GM18519 (cell line): ENCODE measurements around the gene SCFD2.

Source experiments
- ATAC-seq: cut with Tn5 transposase; IDR thresholded peaks from one replicate; pipeline ENCODE4 v1.9.1; 2021; ENCODE audit warnings: mild to moderate bottlenecking, moderate library complexity; ENCODE audit not compliant: unreplicated experiment, low FRiP score

SCFD2 gene

GRCh38 chr4:52976523-52977230 is 389.2 kb downstream of the SCFD2 start:
- no peak for ATAC-seq

DNA sequence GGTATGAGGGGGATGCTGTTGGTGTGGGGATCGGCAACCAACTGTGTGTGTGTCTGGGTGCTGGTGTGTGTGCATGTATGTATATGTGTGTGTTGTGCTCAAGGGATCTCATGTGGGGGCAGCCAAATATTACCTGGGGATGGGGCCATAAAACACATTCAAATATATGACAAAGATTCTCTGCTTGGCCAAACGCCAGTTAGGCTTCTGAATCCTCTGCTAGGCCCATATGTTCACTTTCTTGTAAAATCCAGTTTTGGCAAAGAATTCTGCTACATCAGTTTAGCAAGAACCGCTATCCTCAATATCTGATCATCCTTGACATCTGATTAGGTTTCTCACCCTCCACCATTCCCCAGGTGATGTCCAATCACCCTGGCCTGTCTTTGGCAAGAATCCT is 397.2 kb downstream of the SCFD2 start:
- ATAC-seq, result no peak

DNA sequence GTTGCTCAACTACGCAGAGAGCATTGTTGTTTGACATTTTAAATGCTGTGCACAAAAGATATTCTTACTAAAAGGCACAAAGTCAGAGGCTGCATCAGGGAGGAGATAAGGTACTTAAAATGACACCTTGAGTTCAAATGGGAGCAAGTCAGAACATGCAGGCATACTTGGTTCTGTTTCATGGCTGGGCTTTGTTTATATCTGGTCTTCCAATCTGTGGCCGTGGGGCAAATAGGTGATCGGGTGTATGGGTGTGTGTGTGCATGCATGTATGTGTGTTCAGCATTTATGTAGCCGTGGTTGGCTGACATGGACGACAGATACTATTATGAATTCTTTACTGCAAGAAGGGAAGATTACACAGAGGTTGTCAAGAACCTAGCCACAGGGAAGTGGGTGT is 397.6 kb downstream of the SCFD2 start:
- no peak for ATAC-seq

- no peak for ATAC-seq
Measured at GRCh38 chr4:52966781-52967180, 399.1 kb downstream of the SCFD2 start.

GRCh38 chr4:52966172-52966571 is 399.7 kb downstream of the SCFD2 start:
- no peak for ATAC-seq

- no peak for ATAC-seq
Measured at GRCh38 chr4:52964561-52965101, 401.2 kb downstream of the SCFD2 start.

DNA sequence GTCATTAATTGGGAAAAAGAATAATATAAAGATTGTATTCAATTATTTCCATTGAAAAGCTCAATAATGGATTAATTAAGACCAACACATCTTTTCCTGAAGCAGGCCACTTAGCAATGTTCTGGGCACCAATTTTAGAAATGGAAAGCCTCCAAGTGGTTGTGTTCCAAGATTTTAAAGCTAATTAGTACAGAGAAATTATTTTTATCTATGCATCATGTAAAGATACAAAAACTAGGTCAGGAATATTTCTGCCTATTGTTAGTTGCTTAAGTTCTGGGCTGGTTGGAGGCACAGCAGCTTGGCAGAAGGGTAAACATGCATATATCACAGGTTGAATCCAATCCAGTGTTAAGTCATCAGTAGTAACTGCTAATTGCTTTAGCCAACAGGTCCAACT is 401.9 kb downstream of the SCFD2 start:
- ATAC-seq, result no peak

DNA sequence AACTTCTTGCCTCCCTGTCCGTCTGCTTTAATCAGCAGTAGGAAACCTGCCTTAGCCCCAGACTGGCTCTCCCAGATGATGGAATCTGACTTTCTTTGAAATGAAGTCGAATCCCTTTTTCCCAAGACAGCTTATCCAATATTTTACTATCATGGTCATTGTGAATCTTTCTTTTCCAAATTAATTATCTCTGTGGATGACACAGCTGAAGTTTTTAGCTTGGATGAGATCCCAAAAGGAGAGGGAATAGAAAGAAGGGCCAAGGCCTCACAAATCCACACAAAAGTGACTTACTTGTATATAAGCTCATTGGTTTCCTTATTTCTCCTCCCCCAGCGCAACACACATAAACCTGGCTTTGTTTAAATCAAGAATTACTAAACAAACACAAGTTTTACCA is 403.1 kb downstream of the SCFD2 start:
- ATAC-seq, result no peak

DNA sequence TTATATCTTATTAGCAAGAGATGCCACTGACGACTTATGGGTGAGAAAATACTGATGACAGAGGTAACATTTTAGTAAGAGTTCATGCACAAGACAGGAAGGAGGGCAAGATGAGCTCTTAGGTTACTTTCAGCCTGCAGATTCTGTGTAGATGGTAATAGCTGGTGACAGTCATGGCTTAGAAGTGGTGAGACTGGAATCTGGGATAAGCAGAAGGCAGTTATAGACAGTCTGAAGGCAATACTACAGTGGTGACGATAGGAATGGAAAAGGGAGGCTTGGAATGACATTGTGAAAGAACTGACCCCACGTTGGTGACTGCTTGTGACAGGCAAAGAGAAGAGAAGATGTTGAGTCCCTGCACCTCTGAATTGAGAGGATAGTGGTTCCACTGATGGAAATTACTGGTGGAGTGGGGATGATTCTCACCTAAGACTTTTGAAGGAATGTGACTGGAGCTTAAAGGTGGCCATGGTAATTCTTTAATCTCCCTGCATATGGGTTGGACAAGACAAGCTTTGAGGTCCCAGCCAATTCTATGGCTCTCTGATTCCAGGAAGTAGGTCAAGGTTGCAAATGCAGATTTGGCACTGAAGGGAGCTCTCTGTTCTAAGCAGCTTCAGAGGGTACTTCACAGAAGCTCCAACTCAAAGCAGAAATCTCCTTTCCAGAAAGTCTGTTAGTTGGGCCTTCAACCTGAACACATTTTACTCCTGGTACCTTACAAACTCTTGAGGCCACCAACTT is 404.0 kb downstream of the SCFD2 start:
- no peak for ATAC-seq

GRCh38 chr4:52959541-52959940 is 406.3 kb downstream of the SCFD2 start:
- no peak for ATAC-seq

DNA sequence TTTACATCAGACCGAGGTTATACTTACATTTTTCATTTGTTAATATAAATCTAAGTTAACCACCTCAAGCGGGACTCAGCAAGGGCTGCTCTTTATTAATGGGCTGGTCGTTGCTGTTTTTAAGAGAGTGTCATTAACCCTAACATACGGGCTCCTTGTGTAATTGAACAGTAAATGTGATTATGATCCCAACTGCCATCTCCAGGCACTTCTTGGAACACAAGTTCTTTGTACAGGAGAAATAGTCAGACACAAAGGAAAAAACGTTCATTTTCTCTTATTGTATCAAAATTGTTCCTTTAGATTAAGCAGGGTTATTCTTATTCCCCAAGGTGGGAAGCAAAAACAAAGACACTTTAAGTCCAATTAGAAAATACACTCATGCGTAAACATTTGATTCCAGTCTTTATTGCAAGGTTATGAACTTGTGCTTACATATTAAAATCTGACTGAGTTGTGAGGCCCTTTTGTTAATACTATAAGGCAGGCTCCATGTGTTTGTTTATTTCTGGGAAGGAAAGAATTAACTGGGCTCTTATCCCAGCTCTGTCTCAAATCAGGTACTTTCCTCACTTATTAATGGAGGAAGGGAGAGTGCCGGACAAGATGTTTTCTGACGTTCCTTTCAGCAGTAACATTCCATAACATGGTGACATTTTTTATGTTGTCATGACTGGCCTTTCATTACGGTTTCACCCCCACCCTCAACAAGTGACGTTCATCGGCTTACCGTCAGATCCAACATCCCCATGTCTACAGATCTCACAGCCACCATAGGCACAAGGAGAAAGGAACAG is 407.8 kb downstream of the SCFD2 start:
- no peak for ATAC-seq

- no peak for ATAC-seq
Measured at GRCh38 chr4:52957220-52957686, 408.6 kb downstream of the SCFD2 start.

- no peak for ATAC-seq
Measured at GRCh38 chr4:52956691-52957090, 409.2 kb downstream of the SCFD2 start.

DNA sequence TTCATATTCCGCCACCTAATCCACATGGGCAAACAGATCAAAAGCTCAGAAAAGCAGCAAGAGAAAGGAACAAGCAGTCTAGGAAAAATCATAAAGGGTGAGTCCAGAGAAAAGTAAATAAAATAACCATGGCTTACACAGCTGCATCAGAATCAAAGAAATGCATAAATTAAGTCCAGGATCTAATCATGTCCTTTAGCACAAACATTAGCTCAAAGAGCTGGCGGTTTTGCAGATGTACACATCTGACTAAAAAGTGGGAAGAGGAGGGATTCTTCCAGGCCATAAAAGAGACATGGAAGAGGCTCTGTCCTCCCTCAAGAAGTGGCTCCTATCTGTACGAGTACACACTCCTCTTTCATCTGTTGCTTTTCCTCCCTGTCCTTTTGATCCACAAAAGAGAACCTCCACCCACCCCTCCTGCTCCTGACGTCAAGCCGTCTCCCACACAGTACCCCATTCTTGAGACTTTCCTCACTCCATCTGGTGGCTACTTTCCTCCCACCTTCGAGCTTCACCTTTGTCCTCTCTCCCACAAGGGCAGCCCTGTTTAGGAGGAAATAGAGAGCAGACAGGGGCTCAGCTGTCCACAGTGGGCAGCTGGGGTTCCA is 411.2 kb downstream of the SCFD2 start:
- no peak for ATAC-seq

DNA sequence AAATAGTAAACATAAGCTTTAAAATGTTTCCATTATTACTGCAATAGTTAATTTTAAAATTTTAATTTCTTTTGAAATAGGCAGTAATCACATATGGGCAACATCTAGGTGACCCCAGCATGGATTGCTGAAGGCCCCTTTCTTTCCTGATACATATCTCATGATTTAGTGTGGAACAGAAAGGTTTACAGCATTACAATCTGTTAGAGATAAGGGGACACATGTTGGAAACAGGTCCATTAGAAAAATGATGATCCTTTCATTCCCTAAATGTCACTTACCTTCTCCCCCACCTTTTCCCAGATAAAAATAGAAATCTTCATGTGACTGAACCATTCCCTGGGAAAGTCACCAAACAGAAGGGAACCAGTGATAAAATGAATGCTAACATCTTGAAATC is 413.3 kb downstream of the SCFD2 start:
- no peak for ATAC-seq

GRCh38 chr4:52951016-52951415 is 414.8 kb downstream of the SCFD2 start:
- no peak for ATAC-seq

- no peak for ATAC-seq
Measured at GRCh38 chr4:52950226-52950625, 415.6 kb downstream of the SCFD2 start.

GRCh38 chr4:52949336-52949735 is 416.5 kb downstream of the SCFD2 start:
- ATAC-seq, result no peak

DNA sequence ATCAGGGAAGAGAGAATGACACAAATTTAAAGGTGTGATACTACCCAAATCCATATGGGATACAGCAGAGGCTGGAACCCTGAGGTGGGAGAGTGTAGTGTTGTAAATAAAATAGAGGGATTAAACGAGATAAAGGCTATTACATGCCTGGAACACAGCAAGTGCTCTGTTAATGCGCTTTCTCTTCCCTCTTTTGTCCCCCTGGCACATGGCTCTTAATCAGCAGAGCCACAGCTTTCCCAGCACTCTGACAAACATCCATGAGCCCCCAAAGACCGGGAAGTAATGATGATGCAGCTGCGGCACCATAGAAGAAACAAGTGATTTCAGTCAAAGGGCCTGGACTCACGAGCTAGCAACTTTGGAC is 417.8 kb downstream of the SCFD2 start:
- no peak for ATAC-seq

- no peak for ATAC-seq
Measured at GRCh38 chr4:52947401-52948056, 418.3 kb downstream of the SCFD2 start.
